Inflammatory macrophage treated with lipopolysaccharide for 1 hour (primary cell): ENCODE data around the gene LDB2.
"Not testable (repeated sequence)": the region's sequence is repeated elsewhere in the genome, so short reads cannot be mapped to it uniquely, and the experiment has no call there.

Source experiments
- DNase-seq, 2 donors: peaks; one replicate each; pipeline ENCODE4 v3.0.0-alpha.2; 2020 to 2022

Gene LDB2

DNA sequence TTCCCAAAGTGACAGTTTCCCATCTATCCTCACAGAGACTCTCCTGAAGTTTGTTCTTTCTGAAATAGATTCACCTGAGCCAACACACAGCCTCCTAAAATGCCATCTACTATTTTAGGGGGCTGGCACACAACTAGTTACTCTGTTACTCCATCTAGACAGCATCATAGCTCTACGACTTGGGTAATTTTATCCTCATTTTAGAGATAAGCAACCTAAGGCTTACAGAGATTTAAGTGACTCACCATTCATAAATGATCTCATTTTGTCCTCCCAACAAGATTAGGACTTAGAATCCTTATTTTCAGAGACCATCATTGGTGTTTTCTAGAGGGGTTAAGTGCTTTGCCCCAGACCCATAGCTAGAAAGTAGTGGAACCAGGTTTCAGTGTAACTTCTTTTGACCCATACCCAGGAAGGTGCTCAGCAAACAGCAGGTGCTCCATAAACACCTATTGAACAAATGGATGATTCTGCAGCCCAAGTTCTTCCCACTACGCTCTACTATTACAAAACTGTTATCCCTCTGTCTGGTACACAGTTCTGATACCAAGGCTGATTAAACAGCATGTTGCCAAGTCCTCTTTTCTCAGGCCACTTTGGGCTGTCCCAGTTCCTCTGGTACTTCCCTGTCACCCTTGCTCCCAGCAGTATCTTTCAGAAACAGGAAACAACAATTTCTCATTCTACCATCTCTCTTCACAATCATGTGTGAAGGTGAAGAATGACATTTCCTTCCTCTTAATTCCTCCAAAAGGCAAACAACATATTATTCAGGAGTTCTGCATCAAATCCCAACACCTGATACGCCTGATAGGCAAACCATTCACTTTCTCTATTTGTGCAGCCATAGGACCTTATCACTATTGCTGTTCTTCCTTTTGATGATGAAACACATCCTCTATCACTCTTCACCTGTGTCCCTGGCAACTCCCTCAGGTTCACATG is 367.5 kb downstream of the LDB2 start:
- peak in 1 of 2 donors; percentile 10 for DNase-seq

DNA sequence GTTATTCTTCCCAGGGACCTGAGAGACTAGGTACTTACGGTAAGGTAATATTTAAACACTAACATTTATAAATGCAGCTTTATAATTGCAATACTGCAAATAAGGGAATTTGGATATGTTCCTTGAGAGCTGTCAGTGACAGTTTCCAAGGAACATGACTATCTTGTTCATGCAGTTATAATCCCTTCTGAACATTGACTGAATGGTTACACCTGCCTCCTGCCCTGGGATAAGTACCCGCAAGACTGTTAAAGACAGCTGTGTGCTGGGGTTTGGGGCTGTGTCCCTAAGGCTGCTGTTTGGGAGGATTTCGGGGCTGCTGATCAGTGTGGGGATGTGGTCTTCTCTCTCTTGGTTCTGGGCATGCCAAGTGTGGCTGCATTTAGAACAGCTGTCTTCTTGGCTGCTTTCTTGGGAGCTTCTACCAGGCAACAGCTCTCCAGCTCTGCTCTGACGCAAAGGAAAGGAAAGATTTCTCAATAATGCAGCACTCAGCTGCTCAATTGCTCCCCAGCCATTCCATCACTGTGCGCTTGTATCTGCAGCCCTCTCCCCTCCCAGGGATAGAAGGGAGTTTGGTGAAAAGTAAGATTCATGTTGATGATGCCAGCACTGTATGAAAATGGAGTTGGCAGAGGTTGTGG is 373.4 kb downstream of the LDB2 start:
- no peak for DNase-seq

DNA sequence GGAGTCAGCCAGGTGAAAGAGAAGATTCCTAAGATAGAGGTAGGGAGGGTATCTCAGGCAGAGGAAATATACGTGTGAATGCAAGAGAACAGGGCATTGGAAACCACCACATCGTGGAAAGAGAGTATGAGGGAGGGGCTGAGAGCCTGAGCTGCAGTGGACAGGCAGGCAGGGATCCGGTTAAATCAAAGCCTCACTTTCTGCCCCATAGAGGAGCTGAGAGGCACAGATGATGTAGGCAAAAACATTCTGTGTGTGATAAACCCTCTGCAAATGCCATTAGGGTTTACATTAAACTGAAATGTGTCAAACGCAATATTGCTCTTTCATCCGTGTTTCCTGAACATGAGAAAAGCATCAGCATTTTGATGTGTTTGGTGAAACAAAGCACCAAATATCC is 374.0 kb downstream of the LDB2 start:
- DNase-seq = no peak

DNA sequence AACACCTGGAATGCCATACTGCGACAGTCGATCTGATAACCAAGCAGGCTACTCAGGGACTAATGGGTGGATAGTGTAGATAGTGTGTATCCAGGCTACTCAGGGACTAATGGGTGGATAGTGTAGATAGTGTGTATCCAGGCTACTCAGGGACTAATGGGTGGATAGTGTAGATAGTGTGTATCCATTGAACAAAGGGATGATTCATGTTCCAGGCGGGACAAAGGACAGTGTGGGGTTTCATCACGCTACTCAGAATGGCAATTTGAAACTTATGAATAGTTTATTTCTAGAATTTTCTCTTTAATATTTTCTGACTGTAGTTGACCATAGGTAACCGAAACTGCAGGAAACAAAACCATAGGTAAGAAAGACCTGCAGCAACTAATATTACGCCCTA is 374.9 kb downstream of the LDB2 start:
- not testable (repeated sequence) for DNase-seq

DNA sequence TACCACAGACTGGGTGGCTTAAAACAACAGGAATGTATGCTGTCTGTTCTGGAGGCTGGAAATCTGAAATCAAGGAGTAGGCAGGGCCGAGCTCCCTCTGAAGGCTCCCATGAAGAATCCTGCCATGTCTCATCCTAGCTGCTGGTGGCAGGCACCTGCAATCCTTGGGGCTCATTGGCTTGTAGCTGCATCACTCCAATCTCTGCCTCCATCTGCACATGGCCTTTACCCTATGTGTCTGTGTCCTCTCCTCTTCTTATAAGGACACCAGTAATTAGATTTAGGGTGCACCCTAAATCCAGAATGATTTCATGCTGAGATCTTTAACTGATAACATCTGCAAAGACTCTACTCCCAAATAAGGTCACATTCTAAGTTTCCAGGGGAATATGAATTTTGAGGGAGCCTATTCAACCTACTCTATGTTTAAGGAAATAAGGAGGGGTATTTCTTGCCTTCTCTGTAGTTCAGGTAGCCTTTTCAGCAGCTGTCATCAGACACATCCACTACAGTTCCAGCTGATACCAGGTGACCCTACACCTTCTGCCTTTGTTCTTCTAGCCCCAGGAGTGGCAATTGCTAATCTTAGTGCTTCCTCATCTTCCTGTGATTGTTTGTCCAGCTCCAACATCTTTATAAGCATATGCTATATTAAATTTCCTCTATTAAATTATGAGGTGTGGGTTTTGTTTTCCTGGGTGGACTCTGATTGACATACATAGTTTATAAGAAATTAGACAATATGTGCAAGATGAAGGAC is 377.1 kb downstream of the LDB2 start:
- DNase-seq = no peak

DNA sequence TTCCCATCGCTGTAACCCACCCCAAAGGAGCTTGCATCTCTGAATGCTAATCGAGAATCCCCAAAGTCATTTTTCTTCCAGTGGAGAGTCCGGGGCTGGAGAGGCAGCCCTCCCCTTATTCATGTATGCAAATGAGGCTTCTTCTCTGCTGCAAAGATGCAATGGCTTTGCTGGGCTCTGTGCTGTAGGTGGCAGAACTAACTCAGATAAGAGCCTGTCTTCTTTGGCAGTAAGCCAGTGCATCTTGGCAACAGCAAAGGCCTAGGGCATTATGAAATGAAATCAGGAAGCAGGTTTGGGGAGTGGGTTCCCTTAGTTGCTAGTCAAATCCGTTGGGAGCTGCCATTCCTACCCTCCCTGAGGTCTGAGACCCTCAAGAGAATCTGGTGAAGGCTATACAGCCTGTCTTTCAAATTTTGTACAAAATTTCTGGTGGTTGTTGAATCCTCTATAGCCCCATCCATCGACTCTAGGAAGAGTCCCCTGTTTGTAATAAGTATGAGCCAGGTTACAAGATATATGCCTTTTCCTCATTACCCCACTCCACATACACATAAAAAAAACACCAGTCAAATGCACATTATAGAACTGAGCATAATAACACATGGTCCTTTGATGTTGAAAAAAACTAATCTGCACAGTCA is 381.5 kb downstream of the LDB2 start:
- no peak for DNase-seq

DNA sequence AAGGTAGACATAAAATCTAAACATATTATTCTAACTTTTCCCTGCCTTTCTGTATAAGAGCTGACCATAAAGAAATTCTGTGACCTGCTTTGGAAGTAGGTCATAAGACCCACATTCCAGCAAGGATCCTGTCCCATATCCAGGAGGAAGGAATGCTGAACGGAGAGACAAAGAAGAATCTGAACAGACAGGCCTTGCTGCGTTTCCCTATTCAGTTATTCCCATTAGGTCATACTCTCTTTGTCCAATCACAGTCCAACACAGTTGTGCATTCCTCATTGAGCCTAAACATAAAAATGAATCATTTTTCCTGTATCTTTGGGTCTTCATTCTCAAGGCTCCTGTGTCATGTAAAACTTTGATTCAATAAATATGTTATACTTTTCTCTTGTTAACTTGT is 384.6 kb downstream of the LDB2 start:
- DNase-seq = no peak

DNA sequence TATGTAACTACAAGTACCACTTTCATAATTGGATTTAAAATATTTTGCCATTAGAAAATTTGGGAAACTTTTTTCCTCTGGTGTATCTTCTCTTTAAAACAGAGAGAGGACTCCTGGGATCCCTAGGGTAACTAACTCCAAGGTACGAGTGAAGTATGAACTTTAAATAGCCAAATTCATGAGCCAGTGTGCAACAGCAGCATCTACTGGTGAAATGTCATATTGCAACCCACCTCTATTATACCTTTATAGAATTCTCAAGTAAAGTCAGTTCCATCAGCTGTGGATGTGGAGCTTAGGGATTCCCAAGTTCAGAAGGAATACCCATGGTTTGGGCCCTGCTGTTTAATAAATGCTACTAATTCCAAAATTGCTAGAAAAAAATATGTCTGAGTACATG is 389.5 kb downstream of the LDB2 start:
- peak in 1 of 2 donors; percentile 14 for DNase-seq

DNA sequence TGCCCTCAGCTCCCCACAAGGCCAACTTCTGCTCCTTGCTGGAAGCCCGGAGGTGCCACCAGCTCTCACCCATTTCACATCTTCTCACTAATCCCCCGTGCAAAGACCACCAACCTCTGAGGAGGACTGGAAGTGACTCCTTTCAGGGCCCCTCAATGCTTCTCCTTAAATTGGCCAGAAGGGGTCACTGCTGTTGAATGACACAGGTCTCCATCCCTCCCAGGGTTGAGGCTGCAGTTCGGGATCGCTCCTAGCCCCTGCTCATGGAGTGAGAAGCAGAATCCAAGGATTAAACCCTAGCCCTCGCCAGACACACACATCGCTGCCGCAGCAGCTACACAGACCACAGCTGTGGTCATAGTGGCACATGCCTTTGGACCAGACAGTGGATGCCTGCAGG is 392.7 kb downstream of the LDB2 start:
- DNase-seq = no peak

DNA sequence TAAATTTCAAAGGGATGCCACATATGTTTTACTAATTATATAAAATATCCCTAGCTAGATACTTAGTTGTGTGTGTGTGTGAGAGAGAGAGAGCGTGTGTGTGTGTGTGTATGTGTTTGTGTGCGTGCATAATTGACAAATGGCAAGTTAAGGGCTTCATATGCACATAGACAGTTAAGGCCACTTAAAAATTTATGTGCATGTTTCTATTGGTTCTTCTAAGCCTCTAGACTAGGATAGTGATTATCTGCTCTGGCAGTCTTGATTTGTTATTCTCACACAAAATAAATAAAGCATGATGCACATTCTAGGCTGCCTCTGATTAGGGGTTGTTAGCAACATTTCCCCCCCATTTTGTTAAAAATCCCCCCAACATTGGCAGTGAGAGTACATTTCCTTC is 393.2 kb downstream of the LDB2 start:
- no peak for DNase-seq

DNA sequence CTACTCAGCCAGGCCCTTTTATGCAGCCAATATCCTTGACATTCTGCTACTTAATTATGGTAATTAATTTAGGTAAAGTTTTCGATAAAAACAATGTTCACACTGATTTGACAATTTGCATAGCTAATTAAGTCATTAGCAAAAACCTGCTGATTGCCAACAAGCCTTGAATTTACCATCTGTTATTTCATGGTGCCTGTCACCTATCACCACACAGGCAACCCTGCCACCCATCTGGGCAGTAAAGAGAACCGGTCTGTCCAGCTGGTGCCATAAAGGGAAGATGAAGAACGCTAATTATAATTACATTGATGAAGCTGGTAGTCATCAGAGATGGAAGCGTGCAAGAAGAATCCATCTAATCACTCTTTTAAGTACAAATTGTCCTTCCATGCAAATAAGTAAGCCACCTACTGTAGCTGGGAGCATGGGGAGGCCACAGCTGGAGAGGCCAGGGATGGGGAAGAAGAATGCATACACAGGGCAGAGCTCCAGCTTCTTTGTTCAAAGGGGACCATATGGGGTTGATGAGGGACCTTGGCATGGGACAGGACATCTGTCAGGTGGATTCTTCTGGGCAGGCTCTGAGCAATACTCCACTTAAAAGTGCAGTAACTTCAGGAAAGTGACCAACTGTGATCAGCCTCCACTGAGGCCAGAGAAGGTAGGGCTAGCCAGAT is 394.9 kb downstream of the LDB2 start:
- DNase-seq = no peak

DNA sequence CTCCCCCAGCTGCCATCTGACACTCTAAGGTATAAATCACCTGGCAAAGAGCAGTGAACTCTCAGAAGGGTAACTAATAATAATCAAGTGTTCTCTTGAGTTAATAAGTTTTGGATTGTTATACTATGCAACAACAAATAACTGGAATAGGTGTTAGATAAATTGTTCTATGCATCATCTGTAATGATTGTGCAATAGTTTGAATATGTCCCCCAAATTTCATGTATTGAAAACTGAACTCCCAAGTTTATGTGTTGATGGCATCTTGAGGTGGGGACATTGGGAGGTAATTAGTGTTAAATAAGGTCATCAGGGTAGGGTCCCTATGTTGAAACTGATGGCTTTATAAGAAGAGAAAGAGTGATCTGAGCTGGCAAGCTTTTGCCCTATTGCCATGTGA is 399.5 kb downstream of the LDB2 start:
- no peak for DNase-seq

DNA sequence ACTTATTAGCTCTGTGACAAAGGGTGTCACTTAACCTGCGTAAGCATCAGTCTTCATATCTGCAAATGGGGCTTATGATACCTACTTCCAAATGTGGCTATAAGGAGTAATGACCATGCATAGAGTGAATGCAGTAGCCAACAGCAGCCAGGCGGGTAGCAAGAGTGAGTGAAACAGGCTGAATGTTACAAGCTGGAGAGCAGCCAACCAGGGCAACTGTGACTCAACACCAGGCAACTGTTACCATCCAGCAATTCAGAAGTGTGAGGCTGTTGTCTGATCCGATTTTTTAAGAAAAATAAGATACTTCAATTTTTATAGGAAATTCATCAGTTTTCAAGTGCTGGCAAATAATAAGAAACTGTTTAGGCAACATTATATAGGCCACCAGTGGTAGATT is 401.9 kb downstream of the LDB2 start:
- no peak for DNase-seq

DNA sequence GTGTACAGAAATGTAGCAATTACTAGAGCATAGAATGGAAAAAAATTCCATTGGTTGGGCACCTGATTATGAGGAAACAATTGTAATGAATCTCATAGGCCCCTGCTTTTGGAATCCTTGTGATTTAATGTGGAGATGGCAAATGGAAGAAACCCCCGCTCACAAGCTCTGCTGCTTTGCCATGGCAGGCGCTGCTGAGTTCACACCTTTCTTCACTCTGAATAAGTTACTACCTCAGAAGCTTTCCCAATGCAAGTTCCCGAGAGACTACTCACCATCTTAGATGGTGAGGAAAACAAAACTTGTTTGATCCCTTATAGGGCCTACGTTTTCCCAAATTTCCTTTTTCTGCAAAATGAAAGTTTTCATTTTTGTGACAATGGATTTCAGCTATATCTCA is 405.6 kb downstream of the LDB2 start:
- DNase-seq = no peak

DNA sequence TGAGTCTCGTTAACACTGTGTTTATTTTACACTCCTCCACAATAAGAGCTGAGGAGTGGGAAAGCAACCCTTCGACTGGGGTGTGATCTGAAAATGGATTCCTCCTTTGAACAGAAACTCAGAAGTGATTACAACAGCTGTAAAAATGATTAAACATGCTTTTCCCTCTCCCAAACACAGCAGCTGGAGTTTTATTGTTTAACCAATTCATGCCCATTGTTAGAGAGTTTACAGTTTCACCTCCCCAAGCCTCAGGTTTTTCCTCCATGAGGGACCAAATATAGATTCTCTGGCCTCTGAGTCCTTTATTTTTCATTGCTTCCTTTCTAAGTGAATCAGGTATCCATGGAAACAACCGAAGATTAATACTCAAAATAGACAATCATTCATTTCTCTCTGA is 409.2 kb downstream of the LDB2 start:
- DNase-seq = no peak

DNA sequence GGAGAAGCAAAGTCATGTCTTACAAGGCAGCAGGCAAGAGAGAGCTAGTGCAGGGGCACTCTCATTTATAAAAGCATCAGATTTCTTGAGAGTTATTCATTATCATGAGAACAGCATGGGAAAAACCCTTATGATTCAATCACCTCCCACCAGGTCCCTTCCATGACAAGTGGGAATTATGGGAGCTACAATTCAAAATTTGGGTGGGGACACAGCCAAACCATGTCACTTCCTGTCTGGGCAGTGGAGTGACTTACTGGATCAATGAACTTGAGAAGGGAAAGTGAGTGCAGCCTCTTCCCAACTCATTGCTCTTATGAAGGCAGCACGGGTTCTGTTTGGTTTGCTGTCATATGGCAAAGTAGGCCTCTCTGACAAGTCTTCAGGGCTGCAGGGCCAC is 410.4 kb downstream of the LDB2 start:
- peak in 1 of 2 donors; percentile 8 for DNase-seq

DNA sequence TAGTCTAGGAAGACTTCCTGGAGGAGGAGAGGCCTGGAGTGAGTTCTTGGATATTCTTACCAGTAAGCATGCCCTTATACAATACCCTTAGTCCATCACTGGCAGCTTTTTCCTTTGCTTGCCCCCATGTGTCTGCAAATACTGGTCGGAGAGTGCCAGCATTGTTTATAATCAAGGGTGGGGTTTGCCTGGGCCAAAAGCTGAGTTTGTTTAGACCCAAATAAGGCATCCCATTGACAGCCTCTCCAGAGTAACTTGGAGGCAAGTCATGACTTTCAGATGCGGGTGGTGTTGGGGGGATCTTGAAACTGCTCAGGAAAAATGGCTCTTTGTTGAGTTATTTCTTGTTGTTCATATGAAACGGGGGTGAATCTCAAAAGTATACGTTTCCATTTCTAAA is 413.7 kb downstream of the LDB2 start:
- no peak for DNase-seq

DNA sequence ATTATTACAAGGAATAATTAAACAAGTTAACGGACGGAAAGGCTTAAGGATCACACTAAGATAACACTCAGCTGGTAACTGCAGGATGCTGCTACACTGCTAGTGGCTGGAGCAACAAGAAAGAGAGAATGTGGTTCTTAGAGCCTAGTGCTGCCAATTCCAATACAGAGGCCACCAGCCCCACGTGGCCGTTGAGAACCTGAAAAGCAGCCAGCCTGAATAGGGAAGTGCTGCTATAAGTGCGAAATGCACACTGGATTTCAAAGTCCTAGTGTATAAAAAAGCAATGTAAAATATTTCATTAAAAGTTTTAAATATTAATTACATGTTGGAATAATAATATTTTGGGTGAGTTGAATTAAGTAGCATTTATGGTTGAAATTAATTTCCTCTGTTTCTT is 414.9 kb downstream of the LDB2 start:
- no peak for DNase-seq

DNA sequence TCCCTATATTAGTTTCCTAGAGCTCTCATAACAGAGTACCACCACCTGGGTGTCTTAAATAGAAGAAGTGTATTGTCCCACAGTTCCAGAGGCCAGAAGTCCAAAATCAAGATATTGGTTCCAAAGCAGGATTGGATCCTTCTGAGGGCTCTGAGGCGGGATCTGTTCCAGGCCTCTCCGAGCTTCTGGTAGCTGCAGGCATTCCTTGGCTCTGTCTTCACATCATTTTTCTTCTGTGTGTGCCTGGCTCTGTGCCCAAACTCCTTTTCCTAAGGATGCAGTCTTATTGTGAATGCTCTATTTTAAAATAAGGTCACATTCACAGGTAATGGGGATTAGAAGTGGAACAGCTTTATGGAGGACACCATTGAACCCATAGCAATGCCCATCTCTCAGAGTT is 418.4 kb downstream of the LDB2 start:
- no peak for DNase-seq

DNA sequence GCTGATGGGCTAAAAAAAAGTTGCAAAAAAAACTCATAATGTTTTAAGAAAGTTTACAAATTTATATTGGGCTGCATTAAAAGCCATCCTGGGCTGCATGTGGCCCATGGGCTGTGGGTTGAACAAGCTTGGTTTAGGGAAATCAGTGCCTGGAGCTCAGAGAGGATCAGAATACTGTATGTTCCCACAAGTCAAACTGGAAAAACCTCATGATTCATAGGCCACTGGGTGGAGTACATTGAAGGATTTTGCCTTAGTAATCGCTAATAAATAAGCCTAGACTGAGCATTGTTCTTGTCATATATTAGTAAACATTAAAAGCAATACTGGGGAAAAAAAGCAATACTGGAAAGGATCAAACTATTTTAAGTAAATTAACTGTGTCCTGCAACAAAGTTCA is 425.9 kb downstream of the LDB2 start:
- no peak for DNase-seq

DNA sequence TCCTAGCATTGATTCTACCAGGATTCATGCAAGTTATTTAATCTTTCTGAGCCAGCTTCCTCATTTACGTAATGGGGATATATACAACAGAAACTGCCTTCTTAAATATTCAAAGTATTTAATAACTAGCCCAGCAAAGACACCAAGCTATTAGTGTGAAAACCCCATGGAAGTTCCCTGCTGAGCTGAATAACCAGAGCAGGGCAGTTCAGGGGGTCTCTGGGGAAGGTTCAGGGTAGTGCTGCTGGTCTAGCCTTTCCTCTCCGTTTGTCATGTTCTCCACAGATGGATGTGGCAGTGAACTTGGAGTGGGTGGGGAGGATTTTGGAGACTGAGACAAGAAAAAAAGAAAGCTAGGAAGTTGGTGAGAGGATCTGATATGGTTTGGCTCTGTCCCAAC is 431.4 kb downstream of the LDB2 start:
- no peak for DNase-seq

DNA sequence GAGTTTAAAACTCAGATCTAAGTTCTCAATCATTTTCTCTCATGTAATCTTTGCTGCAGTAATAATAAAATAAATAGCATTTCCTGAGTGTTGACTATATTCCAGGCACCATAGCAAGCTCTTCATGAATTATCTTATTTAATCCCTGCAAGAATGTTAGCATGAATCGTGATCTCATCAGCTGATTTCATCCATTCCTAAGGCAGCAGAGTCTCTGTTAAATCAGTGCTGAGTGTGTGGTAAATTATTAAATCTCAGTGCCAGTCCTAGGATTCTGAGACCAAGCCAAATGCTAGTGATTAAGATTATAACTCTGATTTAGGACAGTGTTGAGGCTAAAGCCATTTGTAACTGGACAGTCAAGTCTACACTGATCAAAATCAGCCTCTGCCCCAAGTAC is 431.9 kb downstream of the LDB2 start:
- no peak for DNase-seq

DNA sequence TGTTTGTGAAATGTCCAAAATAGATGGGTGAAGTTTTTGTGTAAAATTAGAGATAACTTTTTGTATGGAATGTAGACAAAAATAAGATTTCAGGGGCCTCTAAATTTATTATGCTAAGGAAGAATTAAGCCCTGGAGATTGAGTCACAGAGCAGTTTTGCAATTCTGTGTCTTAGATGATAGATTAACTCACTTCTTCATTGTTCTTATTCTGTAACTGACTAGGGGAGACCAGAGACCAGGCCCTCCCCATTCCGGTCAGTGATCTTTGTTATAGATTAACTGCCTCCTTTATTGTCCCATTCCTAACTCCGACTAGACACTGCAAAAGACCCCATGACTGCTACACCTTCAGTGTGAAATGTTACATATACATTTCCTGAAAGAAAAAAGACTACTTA is 433.8 kb downstream of the LDB2 start:
- DNase-seq = no peak
